Trophoblast cell (in vitro differentiated cells and primary cell): ENCODE data around the gene ZNF668.
"Not testable (repeated sequence)": the region's sequence is repeated elsewhere in the genome, so short reads cannot be mapped to it uniquely, and the experiment has no call there.

Experiments used
- DNase-seq, 2 donors: peaks; one replicate each; pipeline ENCODE4 v3.0.0-alpha.2; 2016
- H2AFZ ChIP-seq: 2 replicates; pipeline ENCODE4 v1.6.1; 2013; ENCODE audit warnings: low read length, moderate library complexity, mild to moderate bottlenecking; ENCODE audit not compliant: insufficient read depth, poor library complexity
- H2AK5ac ChIP-seq: 2 replicates; pipeline ENCODE4 v1.6.1; 2013; ENCODE audit warnings: mild to moderate bottlenecking, low read length
- H2BK120ac ChIP-seq: 2 replicates; pipeline ENCODE4 v1.6.1; 2013; ENCODE audit warnings: low read length, mild to moderate bottlenecking, moderate library complexity; ENCODE audit not compliant: insufficient read depth, poor library complexity
- H2BK12ac ChIP-seq: 2 replicates; pipeline ENCODE4 v1.6.1; 2013; ENCODE audit warnings: mild to moderate bottlenecking, low read length, moderate library complexity
- H2BK5ac ChIP-seq: 2 replicates; pipeline ENCODE4 v1.6.1; 2013; ENCODE audit warnings: low read length, low read depth, moderate library complexity, mild to moderate bottlenecking; ENCODE audit not compliant: poor library complexity
- H3K14ac ChIP-seq: 2 replicates; pipeline ENCODE4 v1.6.1; 2013; ENCODE audit warnings: mild to moderate bottlenecking, low read length
- H3K18ac ChIP-seq: 2 replicates; pipeline ENCODE4 v1.6.1; 2013; ENCODE audit warnings: mild to moderate bottlenecking, low read length
- H3K23ac ChIP-seq: 2 replicates; pipeline ENCODE4 v1.6.1; 2013; ENCODE audit warnings: low read length
- H3K27ac ChIP-seq: 2 replicates; pipeline ENCODE4 v1.5.1; 2013; ENCODE audit warnings: low read depth, mild to moderate bottlenecking, inconsistent platforms, low read length, moderate library complexity
- H3K27me3 ChIP-seq: 2 replicates; pipeline ENCODE4 v1.6.1; 2013; ENCODE audit warnings: inconsistent platforms, mild to moderate bottlenecking, low read length, moderate library complexity; ENCODE audit not compliant: insufficient read depth
- H3K36me3 ChIP-seq, 2 experiments: 1 replicate in 1 of 2; 2 replicates in 1 of 2; pipeline ENCODE4 v1.6.1; 2013; ENCODE audit warnings: low read length in 2 of 2, mild to moderate bottlenecking in 2 of 2, moderate library complexity in 1 of 2; ENCODE audit not compliant: insufficient read depth in 2 of 2, control insufficient read depth in 1 of 2
- H3K4ac ChIP-seq: 2 replicates; pipeline ENCODE4 v1.6.1; 2013; ENCODE audit warnings: low read depth, mild to moderate bottlenecking, low read length, moderate library complexity
- H3K4me1 ChIP-seq, 2 experiments: 1 replicate in 1 of 2; 2 replicates in 1 of 2; pipeline ENCODE4 v1.6.1; 2013; ENCODE audit warnings: low read length in 2 of 2, mild to moderate bottlenecking in 2 of 2, moderate library complexity in 1 of 2; ENCODE audit not compliant: insufficient read depth in 2 of 2, control insufficient read depth in 1 of 2
- H3K4me2 ChIP-seq: 2 replicates; pipeline ENCODE4 v1.6.1; 2013; ENCODE audit warnings: inconsistent platforms, mild to moderate bottlenecking, low read length, moderate library complexity
- H3K4me3 ChIP-seq: 2 replicates; pipeline ENCODE4 v1.5.1; 2013; ENCODE audit warnings: mild to moderate bottlenecking, low read depth, low read length, inconsistent platforms
- H3K79me1 ChIP-seq: one replicate; pipeline ENCODE4 v1.6.1; 2013; ENCODE audit warnings: low read length
- H3K79me2 ChIP-seq: 2 replicates; pipeline ENCODE4 v1.6.1; 2013; ENCODE audit warnings: low read length, mild to moderate bottlenecking; ENCODE audit not compliant: control insufficient read depth, insufficient read depth, poor library complexity
- H3K9ac ChIP-seq: 2 replicates; pipeline ENCODE4 v1.6.1; 2013; ENCODE audit warnings: mild to moderate bottlenecking, low read length
- H3K9me3 ChIP-seq: 2 replicates; pipeline ENCODE4 v1.6.1; 2013; ENCODE audit warnings: low read depth, mild to moderate bottlenecking, control low read depth, inconsistent platforms, low read length; ENCODE audit not compliant: insufficient read depth
- H4K12ac ChIP-seq: 2 replicates; pipeline ENCODE4 v1.6.1; 2013; ENCODE audit warnings: low read depth, mild to moderate bottlenecking, low read length, moderate library complexity
- H4K8ac ChIP-seq: 2 replicates; pipeline ENCODE4 v1.6.1; 2013; ENCODE audit warnings: low read depth, mild to moderate bottlenecking, low read length, moderate library complexity
- H4K91ac ChIP-seq: one replicate; pipeline ENCODE4 v1.6.1; 2013; ENCODE audit warnings: low read depth, mild to moderate bottlenecking, low read length, moderate library complexity
- WGBS: extraction: QIAGEN DNeasy Blood & Tissue Kit; methylation state at CpG from one replicate; pipeline ENCODE4 v1.1.7; 2013; ENCODE audit warnings: missing lambda C conversion rate; ENCODE audit not compliant: insufficient read length, insufficient coverage; ENCODE audit errors: extremely low coverage; 5-methylcytosine and 5-hydroxymethylcytosine counted together

ZNF668 gene

GRCh38 chr16:31100876-31101641 is 27.0 kb upstream of the ZNF668 start:
- not testable (repeated sequence) for H2AK5ac ChIP-seq, H4K91ac ChIP-seq, H3K9me3 ChIP-seq, H4K12ac ChIP-seq, H3K79me1 ChIP-seq, H2BK5ac ChIP-seq, H3K27ac ChIP-seq, H3K4ac ChIP-seq, H3K9ac ChIP-seq, H3K36me3 ChIP-seq, H3K79me2 ChIP-seq, H3K4me1 ChIP-seq, H3K4me3 ChIP-seq, H3K18ac ChIP-seq, H3K14ac ChIP-seq, H4K8ac ChIP-seq, H3K27me3 ChIP-seq, H2BK12ac ChIP-seq, H2AFZ ChIP-seq, H3K4me2 ChIP-seq, DNase-seq, H2BK120ac ChIP-seq
- peak overlapping the region; percentile 99 for H3K23ac ChIP-seq
- WGBS: no CpG with 5 or more reads among the region's 13 CpGs

- Histone ChIP-seq H3K4me1 (no peaks in the 10 kb centered on the region), H4K91ac (no peak overlapping the region), H4K8ac (no peak overlapping the region), H3K4me3 (no peak overlapping the region), H3K4ac (no peak overlapping the region), H3K79me1 (no peaks in the 10 kb centered on the region), H2AFZ (no peak overlapping the region), H4K12ac (no peak overlapping the region), H3K79me2 (no peaks in the 10 kb centered on the region), H2BK120ac (no peak overlapping the region), H2AK5ac (no peak overlapping the region), H3K4me2 (no peak overlapping the region), H3K9ac (no peak overlapping the region), H3K9me3 (peaks cover 3% of the 10 kb centered on the region), H3K36me3 (no peaks in the 10 kb centered on the region), H3K27me3 (no peaks in the 10 kb centered on the region), H2BK5ac (no peak overlapping the region), H2BK12ac (no peak overlapping the region), H3K23ac (peak overlapping the region; percentile 49), H3K14ac (no peak overlapping the region), H3K18ac (no peak overlapping the region), H3K27ac (no peak overlapping the region)
- whole genome bisulfite sequencing: no CpG with 5 or more reads among the region's 4 CpGs
- no peak for DNase-seq
These were observed 26.0 kb upstream of the ZNF668 start for GRCh38 chr16:31099860-31100638.

GRCh38 chr16:31094424-31095120 is 20.5 kb upstream of the ZNF668 start, which contains the start of gene VKORC1:
TSS of gene VKORC1 (minus strand) at chr16:31094797. CDS start at chr16:31094729, 68 bp downstream.
- H3K4ac ChIP-seq: peak within 1 kb of the TSS; percentile 53
- H3K9ac ChIP-seq: peak within 1 kb of the TSS; percentile 88
- H4K8ac ChIP-seq: peak within 1 kb of the TSS; percentile 68
- peak within 1 kb of the TSS; percentile 60 for H2AFZ ChIP-seq
- no CpG with 5 or more reads among the region's 69 CpGs for WGBS
- peak; percentile 99 to 100 for DNase-seq
- no peak within 1 kb of the TSS for H3K23ac ChIP-seq
- H3K4me3 ChIP-seq: peak within 1 kb of the TSS; percentile 93
- peak within 1 kb of the TSS; percentile 22 for H2BK5ac ChIP-seq
- H2BK120ac ChIP-seq: peak within 1 kb of the TSS; percentile 41
- H4K12ac ChIP-seq: peak within 1 kb of the TSS; percentile 48
- H3K4me2 ChIP-seq: peak within 1 kb of the TSS; percentile 91
- H3K79me1 ChIP-seq: peaks cover 6% of the 10 kb centered on the region
- H3K79me2 ChIP-seq: peaks cover 7% of the 10 kb centered on the region
- no peaks in the 10 kb centered on the region for H3K27me3 ChIP-seq
- H3K9me3 ChIP-seq: peaks cover 1% of the 10 kb centered on the region
- H2AK5ac ChIP-seq: peak within 1 kb of the TSS; percentile 9
- H3K36me3 ChIP-seq: peaks cover 11 to 15% of the 10 kb centered on the region in 2 experiments
- peaks cover 3 to 4% of the 10 kb centered on the region in 2 experiments for H3K4me1 ChIP-seq
- H3K18ac ChIP-seq: peak within 1 kb of the TSS; percentile 79
- no peak within 1 kb of the TSS for H2BK12ac ChIP-seq
- peak within 1 kb of the TSS; percentile 76 for H4K91ac ChIP-seq
- H3K27ac ChIP-seq: peak within 1 kb of the TSS; percentile 79
- peak within 1 kb of the TSS; percentile 80 for H3K14ac ChIP-seq

GRCh38 chr16:31094088-31094423 is 20.0 kb upstream of the ZNF668 start:
- H3K79me2 ChIP-seq: peaks cover 7% of the 10 kb centered on the region
- no CpG with 5 or more reads among the region's 20 CpGs for WGBS
- peak overlapping the region; percentile 79 for H3K27ac ChIP-seq
- peak overlapping the region; percentile 41 for H2BK120ac ChIP-seq
- H2BK12ac ChIP-seq: no peak overlapping the region
- peak overlapping the region; percentile 88 for H3K9ac ChIP-seq
- no peak overlapping the region for H3K23ac ChIP-seq
- no peak overlapping the region for H2BK5ac ChIP-seq
- H3K9me3 ChIP-seq: peaks cover 1% of the 10 kb centered on the region
- H3K4me2 ChIP-seq: peak overlapping the region; percentile 91
- peak overlapping the region; percentile 68 for H4K8ac ChIP-seq
- peaks cover 11 to 18% of the 10 kb centered on the region in 2 experiments for H3K36me3 ChIP-seq
- H3K27me3 ChIP-seq: no peaks in the 10 kb centered on the region
- H3K4me1 ChIP-seq: peaks cover 3 to 4% of the 10 kb centered on the region in 2 experiments
- H3K18ac ChIP-seq: peak overlapping the region; percentile 79
- H2AK5ac ChIP-seq: peak overlapping the region; percentile 9
- peak overlapping the region; percentile 48 for H4K12ac ChIP-seq
- H2AFZ ChIP-seq: peak overlapping the region; percentile 60
- peak overlapping the region; percentile 93 for H3K4me3 ChIP-seq
- peak overlapping the region; percentile 80 for H3K14ac ChIP-seq
- peak overlapping the region; percentile 76 for H4K91ac ChIP-seq
- peaks cover 6% of the 10 kb centered on the region for H3K79me1 ChIP-seq
- DNase-seq: no peak
- H3K4ac ChIP-seq: peak overlapping the region; percentile 53
